Tibial nerve (tissue), 4 donors: ENCODE data around the gene PTGER3. TPM values are rescaled to one million over a fixed set of nuclear protein-coding genes. Genes with fewer than 3 reads are reported as not detected.
"Not testable (repeated sequence)": the region's sequence is repeated elsewhere in the genome, so short reads cannot be mapped to it uniquely, and the experiment has no call there.

Experiments
- DNase-seq, 2 donors: peaks; one replicate each; pipeline ENCODE4 v3.0.0-alpha.2; 2019; ENCODE audit warnings: low spot score in 2 of 2
- H3K27ac ChIP-seq, 4 donors: fragments of 200-600 bp; sonication (generic) in 3 of 4; one replicate each; pipeline ENCODE4 v1.5.1; 2017 to 2019; ENCODE audit warnings: mild to moderate bottlenecking in 1 of 4
- H3K27me3 ChIP-seq, 2 donors: fragments of 200-600 bp; sonication (generic) in 1 of 2; one replicate each; pipeline versions ENCODE4 v1.5.1 to v1.6.0; 2017 to 2019
- H3K36me3 ChIP-seq, 3 donors: fragments of 200-600 bp; sonication (generic); one replicate each; pipeline ENCODE4 v1.5.1; 2018 to 2019
- H3K4me1 ChIP-seq, 4 donors: fragments of 200-600 bp; sonication (generic) in 3 of 4; one replicate each; pipeline ENCODE4 v1.5.1; 2017 to 2019
- H3K4me3 ChIP-seq, 4 donors: fragments of 200-600 bp; sonication (generic) in 3 of 4; one replicate each; pipeline ENCODE4 v1.5.1; 2017 to 2019; ENCODE audit warnings: mild to moderate bottlenecking in 1 of 4, moderate library complexity in 1 of 4
- H3K9me3 ChIP-seq, 4 donors: fragments of 200-600 bp; sonication (generic) in 3 of 4; one replicate each; pipeline ENCODE4 v1.5.1; 2017 to 2019
- CTCF ChIP-seq, 5 experiments: fragments of 200-600 bp in 3 of 5; fragments of 450-650 bp in 2 of 5; sonication (generic) in 3 of 5; IDR thresholded peaks; one replicate each; pipeline ENCODE4 v1.5.1; 2016 to 2019; ENCODE audit warnings: antibody characterized with exemption in 5 of 5, mild to moderate bottlenecking in 3 of 5, moderate library complexity in 2 of 5
- EP300 ChIP-seq, 2 donors: sonication (generic); formaldehyde crosslinking; IDR thresholded peaks; one replicate each; pipeline ENCODE4 v1.6.1; 2017; ENCODE audit warnings: antibody characterized with exemption in 2 of 2, mild to moderate bottlenecking in 1 of 2
- POLR2A ChIP-seq, 2 donors: fragments of 450-650 bp; IDR thresholded peaks; one replicate each; pipeline ENCODE4 v1.6.1; 2017; ENCODE audit warnings: antibody characterized with exemption in 2 of 2, mild to moderate bottlenecking in 2 of 2, moderate library complexity in 2 of 2
- WGBS, 2 donors: methylation state at CpG; one replicate each; pipeline ENCODE4 v1.1.5; 2018; 5-methylcytosine and 5-hydroxymethylcytosine counted together
- total RNA-seq, 4 donors: library from RNA; depleted of rRNA; stranded (reverse); fragments of >200 nt; gene quantifications; one replicate each; pipeline ENCODE4 v1.1.0, GENCODE V29; 2016

Gene PTGER3
- total RNA-seq, 4 donors from 2014 or later, result 11.0 to 76.2 (median 26.7) TPM

DNA sequence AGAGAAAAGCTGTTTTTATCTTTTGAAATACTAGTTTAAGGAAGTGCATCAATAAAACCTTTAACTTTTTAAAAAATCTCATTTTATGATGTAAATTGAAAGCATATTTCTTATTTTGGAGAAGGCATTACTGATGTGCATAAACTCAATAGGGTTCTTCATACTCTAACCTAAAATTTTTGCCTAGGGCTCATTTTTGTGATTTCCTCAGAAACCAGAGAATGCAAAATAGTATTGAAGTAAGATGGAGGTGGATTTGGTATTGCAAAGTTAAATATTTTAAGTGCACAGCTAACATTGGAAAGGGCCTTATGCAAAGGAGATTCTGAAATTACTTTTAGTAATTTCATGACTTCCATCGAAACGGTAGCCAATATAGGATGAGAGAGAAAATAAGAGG, 101.9 kb downstream of the PTGER3 start:
- H3K4me3 ChIP-seq, result no peak overlapping the region
- TF ChIP-seq CTCF (IDR thresholded peaks at IDR 0.05) (no peak), EP300 (IDR thresholded peaks at IDR 0.05) (no peak), POLR2A (IDR thresholded peaks at IDR 0.05) (no peak)
- H3K4me1 ChIP-seq, result no peaks in the 10 kb centered on the region
- H3K27me3 ChIP-seq, result no peaks in the 10 kb centered on the region
- no peak for DNase-seq
- no peaks in the 10 kb centered on the region for H3K36me3 ChIP-seq
- 91 to 96% methylated on average over 2 of the region's 2 CpGs for WGBS, 2 donors
- no peak overlapping the region for H3K27ac ChIP-seq
- H3K9me3 ChIP-seq, result no peaks in the 10 kb centered on the region

GRCh38 chr1:70945251-70945650, 102.4 kb downstream of the PTGER3 start:
- Histone ChIP-seq H3K27me3 (no peaks in the 10 kb centered on the region), H3K36me3 (no peaks in the 10 kb centered on the region), H3K27ac (no peak overlapping the region), H3K4me3 (no peak overlapping the region), H3K4me1 (no peaks in the 10 kb centered on the region), H3K9me3 (no peaks in the 10 kb centered on the region)
- 80 to 81% methylated on average over 3 of the region's 3 CpGs for WGBS, 2 donors
- no peak for TF ChIP-seq POLR2A (IDR thresholded peaks at IDR 0.05)
- TF ChIP-seq CTCF (IDR thresholded peaks at IDR 0.05), result no peak
- TF ChIP-seq EP300 (IDR thresholded peaks at IDR 0.05), result no peak
- no peak for DNase-seq

DNA sequence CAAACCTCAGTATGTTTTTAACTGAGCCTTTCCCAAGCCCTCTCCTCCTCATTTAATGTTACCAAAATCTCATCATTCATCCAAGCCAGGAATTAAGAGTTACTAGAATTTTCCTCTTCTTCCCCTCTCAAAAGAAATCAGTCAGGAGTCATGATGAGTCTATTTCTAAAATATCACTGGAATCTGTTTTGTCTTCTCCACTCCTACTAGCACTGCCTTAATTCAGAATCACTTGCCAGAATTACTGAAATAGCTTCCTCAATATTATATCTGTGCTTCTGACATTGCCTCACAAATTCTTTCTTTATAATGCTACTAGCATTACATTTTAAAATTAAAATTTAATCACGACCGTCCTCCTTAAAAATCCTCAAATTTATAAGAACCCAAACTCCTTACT, 106.1 kb downstream of the PTGER3 start:
- WGBS, 2 donors, result 80 to 86% methylated on average over 2 of the region's 2 CpGs
- Histone ChIP-seq H3K36me3 (no peaks in the 10 kb centered on the region), H3K27ac (no peak overlapping the region), H3K4me1 (no peaks in the 10 kb centered on the region), H3K27me3 (no peaks in the 10 kb centered on the region), H3K9me3 (no peaks in the 10 kb centered on the region), H3K4me3 (no peak overlapping the region)
- no peak for DNase-seq
- no peak for TF ChIP-seq POLR2A (IDR thresholded peaks at IDR 0.05)
- TF ChIP-seq EP300 (IDR thresholded peaks at IDR 0.05), result no peak
- TF ChIP-seq CTCF (IDR thresholded peaks at IDR 0.05), result no peak

- H3K36me3 ChIP-seq, H3K27ac ChIP-seq, H3K9me3 ChIP-seq, DNase-seq, H3K4me1 ChIP-seq, H3K4me3 ChIP-seq, H3K27me3 ChIP-seq: not testable (repeated sequence)
- WGBS, 2 donors, result 51 to 53% methylated on average over 2 of the region's 2 CpGs
Observed at GRCh38 chr1:70940398-70940797, 107.2 kb downstream of the PTGER3 start.

- Histone ChIP-seq H3K4me3 (no peak overlapping the region), H3K27ac (no peak overlapping the region), H3K4me1 (no peaks in the 10 kb centered on the region), H3K9me3 (no peaks in the 10 kb centered on the region), H3K27me3 (no peaks in the 10 kb centered on the region), H3K36me3 (no peaks in the 10 kb centered on the region)
- WGBS, 2 donors, result 64 to 68% methylated on average over 5 of the region's 5 CpGs
- DNase-seq, result no peak
- TF ChIP-seq POLR2A (IDR thresholded peaks at IDR 0.05) (no peak), CTCF (IDR thresholded peaks at IDR 0.05) (no peak)
Observed at GRCh38 chr1:70934194-70934961, 113.2 kb downstream of the PTGER3 start.
